ENCODE data around the gene SPDYE16.
"Not testable (repeated sequence)": the region's sequence is repeated elsewhere in the genome, so short reads cannot be mapped to it uniquely, and the experiment has no call there.

GRCh38 chr7:76583636-76584281 is 40.7 kb upstream of the SPDYE16 start:
- not testable (repeated sequence) for TF ChIP-seq OSR1, ZFP3, RARB (CRISPR knock-in tag; IDR thresholded peaks at IDR 0.05)

Data from SK-N-SH treated with all-trans-retinoic acid at 6 μM for 48 hours (cell line).